ENCODE results near the gene ATP6V0D1.

GRCh38 chr16:67526149-67526791, 45.3 kb upstream of the ATP6V0D1 start:
- TF ChIP-seq MXI1 (IDR thresholded peaks at IDR 0.05; ENCODE audit: borderline replicate concordance, low read depth, low read length) = no peak
- no peak for TF ChIP-seq CTCF (conservative IDR thresholded peaks at IDR 0.05; ENCODE audit: low read depth, low read length)
- no peak for TF ChIP-seq POLR2A (IDR thresholded peaks at IDR 0.05; ENCODE audit: low read depth, low read length)
- TF ChIP-seq ELK1 (IDR thresholded peaks at IDR 0.05; ENCODE audit: borderline replicate concordance, low read depth, low read length) = no peak
- no peak for TF ChIP-seq RCOR1 (IDR thresholded peaks at IDR 0.05; ENCODE audit: insufficient replicate concordance, low read length)
- TF ChIP-seq CEBPB (IDR thresholded peaks at IDR 0.05; ENCODE audit: low read depth, low read length) = no peak
- TF ChIP-seq RFX5 (IDR thresholded peaks at IDR 0.05; ENCODE audit: low read depth, low read length) = no peak
